Tibial nerve (tissue), 4 donors: ENCODE data around the gene RAX.

ENCODE experiments used
- EP300 ChIP-seq, 2 donors: sonication (generic); formaldehyde crosslinking; IDR thresholded peaks; one replicate each; pipeline ENCODE4 v1.6.1; 2017; ENCODE audit warnings: antibody characterized with exemption in 2 of 2, mild to moderate bottlenecking in 1 of 2
- POLR2A ChIP-seq, 2 donors: fragments of 450-650 bp; IDR thresholded peaks; one replicate each; pipeline ENCODE4 v1.6.1; 2017; ENCODE audit warnings: antibody characterized with exemption in 2 of 2, mild to moderate bottlenecking in 2 of 2, moderate library complexity in 2 of 2
- TF ChIP-seq, protein P1 (sequence below), 5 experiments: fragments of 200-600 bp in 3 of 5; fragments of 450-650 bp in 2 of 5; sonication (generic) in 3 of 5; IDR thresholded peaks; one replicate each; pipeline ENCODE4 v1.5.1; 2016 to 2019; ENCODE audit warnings: antibody characterized with exemption in 5 of 5, mild to moderate bottlenecking in 3 of 5, moderate library complexity in 2 of 5

DNA sequence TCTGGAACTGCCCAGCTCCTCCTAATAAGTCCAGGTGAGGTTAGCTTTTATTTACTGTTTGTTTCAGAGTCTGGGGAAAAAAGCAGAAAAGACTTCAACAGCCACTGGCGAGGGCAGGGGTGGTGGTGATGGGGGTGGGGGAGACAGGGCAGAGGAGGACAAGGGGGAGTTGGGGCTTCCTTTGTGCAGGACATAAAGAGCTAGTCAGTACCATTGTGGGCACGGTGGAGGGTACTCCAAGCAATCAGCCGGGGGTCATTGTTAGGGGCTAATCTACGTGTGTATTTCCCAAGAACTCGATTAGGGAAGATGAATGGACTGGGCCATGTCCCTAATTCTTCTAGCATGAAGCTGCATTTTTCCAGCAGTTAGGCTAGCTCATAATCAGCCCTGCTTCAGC lies 2.8 kb upstream of the RAX start:
- TF ChIP-seq POLR2A (IDR thresholded peaks at IDR 0.05) (no peak), EP300 (IDR thresholded peaks at IDR 0.05) (no peak)
- TF ChIP-seq, protein P1, sequence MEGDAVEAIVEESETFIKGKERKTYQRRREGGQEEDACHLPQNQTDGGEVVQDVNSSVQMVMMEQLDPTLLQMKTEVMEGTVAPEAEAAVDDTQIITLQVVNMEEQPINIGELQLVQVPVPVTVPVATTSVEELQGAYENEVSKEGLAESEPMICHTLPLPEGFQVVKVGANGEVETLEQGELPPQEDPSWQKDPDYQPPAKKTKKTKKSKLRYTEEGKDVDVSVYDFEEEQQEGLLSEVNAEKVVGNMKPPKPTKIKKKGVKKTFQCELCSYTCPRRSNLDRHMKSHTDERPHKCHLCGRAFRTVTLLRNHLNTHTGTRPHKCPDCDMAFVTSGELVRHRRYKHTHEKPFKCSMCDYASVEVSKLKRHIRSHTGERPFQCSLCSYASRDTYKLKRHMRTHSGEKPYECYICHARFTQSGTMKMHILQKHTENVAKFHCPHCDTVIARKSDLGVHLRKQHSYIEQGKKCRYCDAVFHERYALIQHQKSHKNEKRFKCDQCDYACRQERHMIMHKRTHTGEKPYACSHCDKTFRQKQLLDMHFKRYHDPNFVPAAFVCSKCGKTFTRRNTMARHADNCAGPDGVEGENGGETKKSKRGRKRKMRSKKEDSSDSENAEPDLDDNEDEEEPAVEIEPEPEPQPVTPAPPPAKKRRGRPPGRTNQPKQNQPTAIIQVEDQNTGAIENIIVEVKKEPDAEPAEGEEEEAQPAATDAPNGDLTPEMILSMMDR (IDR thresholded peaks at IDR 0.05), result no peak
